NCI-H1694 treated with DMSO at 0.1 percent for 48 hours (cell line): ENCODE results near the gene FBLN1.

Experiments
- DNase-seq: peaks from one replicate; lab custom pipeline; 2025; lab: John Stamatoyannopoulos, UW

FBLN1 gene

DNA sequence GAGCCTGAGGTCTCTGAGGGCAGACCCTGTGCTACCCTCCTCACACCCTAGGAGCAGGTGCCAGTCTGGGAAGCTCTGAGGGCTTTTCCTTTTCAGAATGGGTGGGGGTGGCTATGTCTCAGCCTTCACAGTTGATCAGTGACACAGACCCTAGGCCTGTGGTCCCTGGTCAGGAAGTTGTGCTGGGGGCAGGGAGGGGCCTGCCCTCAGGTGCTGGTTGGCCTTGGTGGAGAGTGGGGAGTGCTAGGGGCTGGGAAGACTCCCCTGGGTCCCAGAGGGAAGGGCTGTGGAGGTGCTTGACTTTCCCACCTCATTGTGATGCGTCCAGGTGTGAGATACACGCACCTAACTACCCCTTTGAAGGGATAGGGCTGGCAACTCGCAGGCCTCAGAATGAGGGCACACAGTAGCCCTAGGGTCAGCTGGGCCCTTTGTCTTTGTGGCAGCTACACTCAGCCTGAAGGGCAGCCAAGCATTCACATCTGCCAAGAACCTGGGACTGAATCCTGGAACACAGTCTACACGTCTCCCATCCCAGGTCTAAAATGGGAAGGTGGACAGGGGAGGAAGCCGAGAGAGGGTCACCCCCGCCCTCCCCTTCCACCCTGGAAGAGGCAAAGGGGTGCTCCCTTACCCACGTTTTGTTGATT lies 137.7 kb downstream of the FBLN1 start:
- no peak for DNase-seq

DNA sequence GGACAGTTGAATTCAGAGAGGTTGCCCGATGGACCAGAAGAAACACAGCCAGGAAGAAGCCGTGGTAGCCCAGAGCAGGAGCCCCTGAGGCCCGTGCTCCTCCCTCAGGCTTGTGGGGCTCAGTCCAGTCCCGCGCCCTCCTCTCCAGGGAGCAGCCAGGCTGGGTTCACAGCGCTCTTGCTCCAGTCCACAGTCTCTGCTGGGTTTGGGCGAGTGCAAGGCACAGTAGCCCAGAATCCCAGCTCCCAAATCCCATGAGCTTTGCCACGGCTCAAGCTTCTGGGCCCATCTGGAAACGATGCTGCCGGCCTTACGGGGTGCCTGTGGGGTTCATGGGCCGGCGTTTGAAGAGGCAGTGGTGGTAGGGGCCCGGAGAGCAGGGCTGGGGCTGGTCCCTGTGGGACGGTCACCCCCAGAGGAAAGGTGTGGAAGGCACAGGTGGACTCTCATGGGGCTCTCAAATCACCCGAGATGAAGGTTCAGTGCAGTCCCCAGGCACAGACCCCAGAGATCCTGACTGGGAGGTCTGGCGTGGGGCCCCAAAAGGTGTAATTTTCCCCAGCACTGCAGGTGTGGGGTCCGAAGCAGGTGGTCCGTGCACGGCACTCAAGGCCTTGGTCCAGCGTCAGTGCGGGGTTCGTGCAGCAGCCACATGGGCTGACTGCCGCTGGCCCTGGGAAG lies 138.4 kb downstream of the FBLN1 start:
- no peak for DNase-seq

DNA sequence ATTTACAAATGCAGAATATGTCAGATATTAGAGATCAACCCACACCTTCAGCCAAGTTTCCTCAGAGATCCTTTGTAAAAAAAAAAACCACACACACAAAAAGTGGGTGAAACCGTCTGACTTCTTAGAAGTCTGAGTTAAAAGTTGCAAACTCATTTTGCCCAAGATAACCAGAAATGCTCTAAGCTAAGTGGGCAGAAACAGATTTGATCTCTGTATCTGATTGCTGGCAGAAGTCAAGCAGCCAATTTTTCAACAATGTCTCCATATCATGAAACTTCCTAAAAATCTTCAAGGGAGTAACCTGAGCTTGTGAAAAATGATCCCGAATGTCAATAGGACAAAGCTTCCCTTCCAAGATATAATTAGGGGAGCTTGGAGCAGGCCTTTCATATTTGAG lies 140.3 kb downstream of the FBLN1 start:
- DNase-seq: no peak

DNA sequence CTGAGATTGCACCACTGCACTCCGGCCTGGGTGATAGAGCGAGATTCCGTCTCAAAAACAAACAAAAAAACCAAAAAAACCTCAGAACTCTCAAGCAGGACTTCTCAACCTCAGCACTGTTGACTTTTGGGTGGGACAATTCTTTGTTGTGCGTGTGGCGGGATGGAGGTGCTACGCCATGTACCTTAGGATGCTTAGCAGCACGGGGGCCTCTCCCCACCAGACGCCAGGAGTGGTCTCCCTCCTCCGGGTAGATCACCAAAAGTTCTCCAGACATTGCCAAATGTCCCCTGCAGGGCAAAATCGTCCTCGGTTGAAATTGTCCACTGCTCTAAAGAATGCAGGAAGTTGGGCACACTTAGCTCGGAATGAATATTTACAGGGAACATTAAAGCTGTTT lies 142.0 kb downstream of the FBLN1 start:
- DNase-seq: no peak

DNA sequence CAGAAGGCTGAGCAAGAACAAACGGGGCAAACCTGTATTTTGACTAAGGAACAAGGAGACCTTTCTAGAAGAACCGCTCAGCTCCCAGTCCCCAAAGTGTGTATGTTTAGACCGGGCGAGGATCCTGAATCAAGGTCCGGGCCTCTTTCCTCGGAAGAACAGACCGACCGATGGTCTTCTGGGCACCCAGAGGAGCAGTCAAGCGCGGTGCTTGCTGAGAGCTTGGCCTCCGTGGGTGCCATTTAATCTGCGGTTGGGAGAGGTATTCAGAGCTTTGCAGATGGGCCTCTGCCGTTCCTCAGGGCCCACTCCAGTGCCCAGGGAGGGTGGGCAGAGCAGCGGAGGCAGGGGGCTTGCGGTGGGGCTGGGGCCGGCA lies 142.5 kb downstream of the FBLN1 start:
- no peak for DNase-seq

DNA sequence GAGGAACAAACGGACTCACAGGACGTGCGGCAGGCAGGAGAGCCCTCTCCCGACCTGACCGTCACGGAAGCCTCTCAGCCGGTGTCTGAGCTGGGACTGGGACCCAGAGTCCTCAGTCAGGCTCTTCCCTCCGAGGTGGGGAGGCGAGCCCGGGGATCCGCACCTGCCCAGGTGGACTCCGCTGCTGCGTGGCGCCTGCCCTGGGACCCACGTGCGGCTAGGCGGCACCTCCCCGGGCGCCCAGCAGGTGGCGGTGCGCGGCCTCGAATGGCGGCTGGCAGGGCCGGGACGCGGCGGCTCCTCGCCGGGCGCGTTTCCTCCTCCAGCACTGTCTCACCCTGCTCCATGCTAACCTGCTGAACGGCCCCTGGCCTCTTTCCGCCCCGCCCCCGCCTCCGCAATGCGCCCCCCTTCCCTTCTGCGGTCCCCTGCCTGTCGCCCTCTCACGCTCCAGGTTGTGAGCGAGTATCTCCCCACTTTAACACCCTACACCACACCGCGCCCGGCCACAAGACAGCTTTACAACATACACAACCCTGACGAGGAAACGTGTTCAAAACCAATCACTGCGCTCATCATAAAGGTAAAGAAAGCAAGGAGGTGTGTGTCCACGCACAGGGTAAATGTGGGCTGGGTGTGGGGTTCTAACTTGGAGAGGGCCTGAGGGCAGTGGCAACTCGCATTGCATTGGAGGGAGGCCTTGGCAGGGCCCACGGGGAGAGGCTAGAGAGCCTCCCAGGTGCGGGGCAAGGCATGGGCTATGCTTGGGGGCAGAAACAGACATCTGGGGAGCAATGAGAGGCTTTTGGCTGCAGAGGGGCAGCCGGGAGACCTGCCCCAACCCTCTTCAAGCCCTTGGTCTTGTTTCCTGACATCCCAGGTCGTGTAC lies 143.1 kb downstream of the FBLN1 start:
- peak; percentile 39 for DNase-seq

DNA sequence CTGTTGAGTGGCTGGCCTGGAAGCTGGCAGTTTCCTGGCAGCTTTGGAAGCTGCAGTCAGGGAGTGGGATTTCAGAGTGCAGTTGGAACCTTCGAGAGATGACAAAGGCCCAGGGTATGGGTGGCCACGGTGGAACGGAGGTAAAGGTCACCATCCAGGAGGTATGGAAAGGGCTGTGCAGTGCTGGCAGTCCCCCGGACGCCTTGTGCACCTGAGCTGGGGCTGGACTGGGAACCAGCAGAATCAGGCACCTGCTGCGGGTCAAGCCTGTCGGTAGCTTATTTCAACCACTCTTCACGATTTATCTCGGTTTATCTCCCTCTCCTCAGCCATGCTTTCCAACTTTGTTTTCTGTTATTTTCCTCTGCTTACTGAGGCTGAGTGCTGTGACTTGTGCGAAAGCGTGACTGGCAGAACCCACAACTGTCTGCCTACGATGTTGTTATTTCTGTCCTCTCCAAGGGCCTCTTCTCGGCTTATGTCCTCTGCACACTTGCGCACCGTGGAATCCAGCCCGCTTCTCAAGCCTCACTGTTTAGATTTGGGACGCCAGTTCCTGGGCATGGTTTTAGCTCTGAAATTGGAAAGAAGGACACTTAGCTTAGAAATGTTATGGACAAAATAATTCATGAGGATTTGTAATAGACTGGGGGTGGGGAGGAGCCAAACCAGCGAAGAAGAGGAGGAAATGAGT lies 145.0 kb downstream of the FBLN1 start:
- DNase-seq: no peak

DNA sequence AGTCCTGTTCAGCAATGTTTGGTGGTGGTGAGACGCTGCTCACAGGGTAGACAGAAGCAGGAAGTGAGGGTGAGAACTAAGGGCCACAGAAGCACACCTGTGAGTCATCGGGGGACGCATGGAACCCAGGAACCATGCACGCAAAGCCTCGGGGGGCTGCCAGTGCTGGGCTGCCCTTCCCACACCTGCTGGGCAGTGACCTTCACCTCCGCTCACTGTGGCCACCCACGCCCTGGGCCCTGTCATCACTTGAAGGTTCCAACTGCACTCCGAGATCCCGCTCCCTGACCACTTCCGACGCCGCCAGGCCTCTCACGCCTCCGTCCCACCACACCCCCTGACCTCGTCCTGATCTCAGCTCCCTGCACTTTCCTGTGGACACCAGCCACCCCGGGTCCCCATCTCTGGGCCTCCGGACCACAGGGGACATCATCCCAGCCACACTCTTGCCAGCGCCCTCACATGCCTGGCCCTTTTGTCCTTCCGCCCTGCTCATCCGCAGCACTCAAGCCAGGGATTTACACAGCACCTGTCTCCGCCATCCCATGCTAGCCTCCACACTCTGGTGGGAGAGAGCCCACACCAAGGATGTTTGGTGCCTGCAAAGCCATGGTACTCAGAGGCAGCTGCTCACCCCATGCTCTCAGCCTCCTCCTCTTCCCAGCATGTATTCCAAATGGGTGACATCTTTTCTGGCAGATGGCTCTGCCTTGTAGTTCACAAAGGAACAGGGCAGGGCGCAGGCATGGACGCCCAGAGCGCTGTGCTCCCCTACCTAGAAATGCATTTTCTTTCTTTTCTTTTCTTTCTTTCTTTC lies 145.8 kb downstream of the FBLN1 start:
- no peak for DNase-seq

DNA sequence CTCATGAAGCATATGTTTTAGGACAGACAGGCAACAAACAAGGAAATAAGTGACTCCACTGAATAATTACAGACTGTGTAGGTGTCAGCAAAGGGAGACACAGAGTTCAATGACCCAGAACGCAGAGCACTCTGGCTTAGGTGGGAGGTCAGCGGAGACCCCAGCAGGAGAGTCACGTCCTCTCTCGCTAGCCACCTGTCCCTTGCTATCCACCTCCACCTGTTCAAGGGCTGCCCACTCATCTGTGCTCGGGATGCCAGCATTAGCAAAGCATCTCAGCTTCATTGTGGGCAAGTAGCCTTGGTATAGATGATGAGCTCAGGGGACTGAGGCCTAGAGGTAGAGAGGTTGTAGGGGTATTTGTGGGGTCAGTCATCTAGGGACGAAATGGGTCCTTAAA lies 147.1 kb downstream of the FBLN1 start:
- DNase-seq: no peak

DNA sequence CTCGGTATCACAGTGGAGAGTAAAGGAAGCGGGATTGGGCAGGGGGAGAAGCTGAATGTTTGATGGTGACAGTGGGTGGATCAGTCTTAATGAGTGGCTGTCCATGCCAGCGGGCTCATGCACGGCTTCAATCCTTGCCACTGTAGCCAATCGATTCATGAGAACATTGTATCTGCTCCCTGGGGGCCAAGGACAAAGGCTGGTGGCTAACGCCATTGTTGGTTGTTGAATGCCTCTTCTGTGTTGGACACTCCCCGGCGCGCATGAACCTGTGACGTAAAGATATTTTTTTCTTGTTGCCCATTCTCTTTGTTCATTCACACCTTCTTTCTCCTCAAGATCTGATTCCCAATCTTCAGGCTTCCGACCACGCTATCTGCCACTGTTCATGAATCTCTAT lies 148.0 kb downstream of the FBLN1 start:
- no peak for DNase-seq
